Fibroblast of lung (primary cell): ENCODE data around the gene RPS21. TPM values are rescaled to one million over a fixed set of nuclear protein-coding genes. Genes with fewer than 3 reads are reported as not detected.

Experiments used
- DNase-seq, 2 donors: peaks; one replicate each; pipeline versions ENCODE4 v3.0.0 to v3.0.0-alpha.2; 2010; ENCODE audit warnings: low read depth in 2 of 2
- H2AFZ ChIP-seq: 2 replicates; pipeline ENCODE4 v1.5.1; 2012; ENCODE audit warnings: low read length, control low read depth, inconsistent platforms
- H3K27ac ChIP-seq: 2 replicates; pipeline ENCODE4 v1.5.1; 2011; ENCODE audit warnings: low read length, control low read depth; ENCODE audit not compliant: insufficient read depth
- H3K27me3 ChIP-seq: 2 replicates; pipeline ENCODE4 v1.5.1; 2011; ENCODE audit warnings: mild to moderate bottlenecking, low read length; ENCODE audit not compliant: control insufficient read depth, insufficient read depth
- H3K36me3 ChIP-seq: 2 replicates; pipeline ENCODE4 v1.5.1; 2011; ENCODE audit warnings: low read length; ENCODE audit not compliant: control insufficient read depth, insufficient read depth
- H3K4me1 ChIP-seq: 2 replicates; pipeline ENCODE4 v1.5.1; 2011; ENCODE audit warnings: low read length; ENCODE audit not compliant: control insufficient read depth, insufficient read depth; ENCODE audit errors: extremely low read depth
- H3K4me2 ChIP-seq: 2 replicates; pipeline ENCODE4 v1.5.1; 2011; ENCODE audit warnings: low read length, control low read depth; ENCODE audit not compliant: insufficient read depth; ENCODE audit errors: extremely low read depth
- H3K4me3 ChIP-seq, 4 experiments: fragments of 200-600 bp in 1 of 4; sonication (generic) in 1 of 4; replicated peaks in 1 of 4; 2 replicates each; pipeline ENCODE4 v1.5.1; 2011 to 2016; ENCODE audit warnings: low read length in 4 of 4, low read depth in 3 of 4, mild to moderate bottlenecking in 3 of 4, control low read depth in 2 of 4, inconsistent platforms in 1 of 4, mixed read lengths in 1 of 4; ENCODE audit not compliant: insufficient read depth in 1 of 4; ENCODE audit errors: control extremely low read depth in 1 of 4
- H3K79me2 ChIP-seq: 2 replicates; pipeline ENCODE4 v1.5.1; 2012; ENCODE audit warnings: mild to moderate bottlenecking, low read length, inconsistent platforms; ENCODE audit not compliant: control insufficient read depth, insufficient read depth
- H3K9ac ChIP-seq: 2 replicates; pipeline ENCODE4 v1.5.1; 2011; ENCODE audit warnings: mild to moderate bottlenecking, low read length, control low read depth; ENCODE audit not compliant: insufficient read depth
- H3K9me3 ChIP-seq: 2 replicates; pipeline ENCODE4 v1.5.1; 2012; ENCODE audit warnings: low read depth, low read length; ENCODE audit not compliant: control insufficient read depth, insufficient read depth
- H4K20me1 ChIP-seq: 2 replicates; pipeline ENCODE4 v1.5.1; 2011; ENCODE audit warnings: low read length; ENCODE audit not compliant: control insufficient read depth, insufficient read depth; ENCODE audit errors: extremely low read depth
- EZH2 ChIP-seq: IDR thresholded peaks from 2 replicates; pipeline ENCODE4 v1.5.1; 2012; ENCODE audit warnings: low read length, control low read depth, mild to moderate bottlenecking; ENCODE audit errors: missing control alignments
- polyA plus RNA-seq, 2 donors: library from polyadenylated mRNA; depleted of rRNA in 1 of 2; stranded (reverse) in 1 of 2; unstranded in 1 of 2; fragments of >200 nt; gene quantifications; 2 replicates each; pipeline ENCODE4 v1.2.1, GENCODE V29; 2011 to 2012; ENCODE audit warnings: missing spikeins in 1 of 2
- total RNA-seq: library from RNA; depleted of rRNA; stranded (reverse); fragments of >200 nt; gene quantifications from 2 replicates; pipeline ENCODE4 v1.2.1, GENCODE V29; 2014
- TF ChIP-seq, protein P1 (sequence below), 2 donors: IDR thresholded peaks in 1 of 2; conservative IDR thresholded peaks in 1 of 2; 1 replicate in 1 of 2; 2 replicates in 1 of 2; pipeline ENCODE4 v1.5.1; 2011 to 2012; ENCODE audit warnings: low read length in 2 of 2, control low read depth in 1 of 2, inconsistent platforms in 1 of 2, low read depth in 1 of 2, mild to moderate bottlenecking in 1 of 2

RPS21 gene
- total and polyA plus RNA-seq, 2 donors (not counting 1 experiment from before 2014, with no cell fraction given) = 867 to 2,081 TPM

DNA sequence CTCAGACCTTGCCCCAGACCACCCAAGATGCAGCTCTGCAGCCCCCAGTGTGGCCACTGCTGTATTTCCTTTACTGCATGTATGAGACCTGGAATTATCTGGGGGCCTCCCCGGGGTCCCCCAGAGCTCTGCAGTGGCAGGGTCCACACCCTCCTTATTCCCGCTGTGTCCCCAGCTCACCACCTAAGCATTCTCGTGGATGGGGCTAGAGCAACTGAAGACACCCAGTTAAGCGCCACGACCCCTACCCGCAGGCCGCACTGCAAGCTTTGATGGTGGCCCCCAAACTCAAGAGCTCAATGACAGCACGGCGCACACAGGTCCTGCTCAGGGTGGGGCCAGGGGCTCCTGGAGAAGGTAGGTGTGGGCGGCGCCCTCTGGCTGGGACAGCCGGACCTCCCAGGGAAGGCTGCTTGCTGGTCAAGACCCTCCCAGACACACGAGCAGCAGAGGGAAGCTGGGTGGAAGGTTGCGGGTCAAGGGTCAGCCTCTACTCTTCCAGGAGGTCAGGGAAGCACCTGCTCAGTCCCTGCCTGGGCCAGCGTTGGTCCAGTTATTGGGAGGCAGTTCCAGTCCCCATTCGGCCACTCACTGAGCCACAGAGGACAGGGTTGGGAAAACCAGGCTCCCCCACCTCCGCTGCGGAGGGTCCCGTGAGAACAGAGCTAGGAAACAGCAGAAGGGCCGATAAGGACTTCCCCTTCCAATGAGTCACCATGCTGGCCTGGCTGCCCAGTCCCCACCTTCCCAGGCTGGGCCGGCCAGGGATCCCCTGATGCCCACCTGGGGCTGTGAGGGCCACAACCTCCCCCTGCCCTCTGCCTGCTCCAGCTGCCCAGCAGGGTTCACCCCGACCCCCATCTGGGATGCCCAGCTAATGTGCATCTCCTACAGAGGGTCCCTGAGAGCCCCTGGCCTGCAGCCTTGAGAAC is 22.7 kb upstream of the RPS21 start:
- DNase-seq = peak in 1 of 2 donors; percentile 34
- H3K9me3 ChIP-seq = no peaks in the 10 kb centered on the region

GRCh38 chr20:62364911-62365736 is 21.8 kb upstream of the RPS21 start:
- peak overlapping the region; percentile 62 for H3K4me2 ChIP-seq
- TF ChIP-seq, protein P1, sequence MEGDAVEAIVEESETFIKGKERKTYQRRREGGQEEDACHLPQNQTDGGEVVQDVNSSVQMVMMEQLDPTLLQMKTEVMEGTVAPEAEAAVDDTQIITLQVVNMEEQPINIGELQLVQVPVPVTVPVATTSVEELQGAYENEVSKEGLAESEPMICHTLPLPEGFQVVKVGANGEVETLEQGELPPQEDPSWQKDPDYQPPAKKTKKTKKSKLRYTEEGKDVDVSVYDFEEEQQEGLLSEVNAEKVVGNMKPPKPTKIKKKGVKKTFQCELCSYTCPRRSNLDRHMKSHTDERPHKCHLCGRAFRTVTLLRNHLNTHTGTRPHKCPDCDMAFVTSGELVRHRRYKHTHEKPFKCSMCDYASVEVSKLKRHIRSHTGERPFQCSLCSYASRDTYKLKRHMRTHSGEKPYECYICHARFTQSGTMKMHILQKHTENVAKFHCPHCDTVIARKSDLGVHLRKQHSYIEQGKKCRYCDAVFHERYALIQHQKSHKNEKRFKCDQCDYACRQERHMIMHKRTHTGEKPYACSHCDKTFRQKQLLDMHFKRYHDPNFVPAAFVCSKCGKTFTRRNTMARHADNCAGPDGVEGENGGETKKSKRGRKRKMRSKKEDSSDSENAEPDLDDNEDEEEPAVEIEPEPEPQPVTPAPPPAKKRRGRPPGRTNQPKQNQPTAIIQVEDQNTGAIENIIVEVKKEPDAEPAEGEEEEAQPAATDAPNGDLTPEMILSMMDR (conservative IDR thresholded peaks at IDR 0.05 in 1 of 2, IDR thresholded peaks at IDR 0.05 in 1 of 2; ENCODE audit: low read depth in 1 of 2, low read length in 2 of 2) = no peak
- TF ChIP-seq EZH2 = no peak

More for the DNA sequence above, 22.7 kb upstream of the RPS21 start:
- no peak for TF ChIP-seq EZH2
- TF ChIP-seq, protein P1 (conservative IDR thresholded peaks at IDR 0.05 in 1 of 2, IDR thresholded peaks at IDR 0.05 in 1 of 2; ENCODE audit: low read depth in 1 of 2, low read length in 2 of 2) = no peak
- Histone ChIP-seq H3K9ac (no peak overlapping the region), H3K27ac (no peak overlapping the region), H2AFZ (no peak overlapping the region), H3K4me2 (no peak overlapping the region), H3K4me3 (peak overlapping the region in 1 of 4 experiments; percentile 82), H3K36me3 (peaks cover 5% of the 10 kb centered on the region), H4K20me1 (no peaks in the 10 kb centered on the region), H3K4me1 (peaks cover 17% of the 10 kb centered on the region), H3K79me2 (peaks cover 5% of the 10 kb centered on the region), H3K27me3 (no peaks in the 10 kb centered on the region)

DNA sequence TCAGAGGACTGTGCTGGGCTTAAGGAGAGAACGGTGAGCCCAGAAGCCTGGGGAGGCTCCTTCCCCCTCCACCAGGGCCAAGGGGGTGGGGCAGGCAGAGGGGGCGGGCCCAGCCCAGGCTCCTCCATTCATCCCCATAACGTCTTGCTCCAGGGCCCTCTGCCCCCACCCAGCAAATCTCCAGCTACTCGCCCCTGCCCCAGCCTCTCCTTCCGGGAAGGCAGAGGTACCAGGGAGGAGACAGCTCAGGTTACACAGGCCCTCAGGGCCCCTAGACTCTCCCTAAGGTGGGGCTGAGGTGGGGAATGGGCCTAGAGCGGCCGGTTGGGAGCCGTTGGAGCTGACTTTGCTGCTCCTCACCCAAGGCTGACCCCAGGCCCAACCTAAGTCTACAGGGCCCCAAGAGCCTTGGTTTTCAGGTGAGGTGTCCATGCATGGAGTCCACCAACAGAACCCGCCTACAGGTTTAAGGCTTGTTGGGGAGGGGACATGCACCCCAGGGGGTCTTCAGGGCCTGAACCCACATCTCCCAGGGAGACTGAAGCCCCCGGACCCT is 21.0 kb upstream of the RPS21 start:
- Histone ChIP-seq H3K36me3 (peaks cover 5% of the 10 kb centered on the region), H4K20me1 (no peaks in the 10 kb centered on the region), H3K9ac (no peak overlapping the region), H3K27ac (no peak overlapping the region), H3K4me2 (peak overlapping the region; percentile 64), H3K4me1 (peaks cover 33% of the 10 kb centered on the region), H2AFZ (no peak overlapping the region), H3K79me2 (peaks cover 5% of the 10 kb centered on the region), H3K9me3 (no peaks in the 10 kb centered on the region), H3K27me3 (no peaks in the 10 kb centered on the region), H3K4me3 (peak overlapping the region; percentile 48 to 85 (median 74))
- DNase-seq = no peak
- TF ChIP-seq, protein P1 (conservative IDR thresholded peaks at IDR 0.05 in 1 of 2, IDR thresholded peaks at IDR 0.05 in 1 of 2; ENCODE audit: low read depth in 1 of 2, low read length in 2 of 2) = no peak
- TF ChIP-seq EZH2 = no peak

More at GRCh38 chr20:62364911-62365736, 21.8 kb upstream of the RPS21 start:
- peak overlapping the region in 3 of 4 experiments; percentile 11 to 82 (median 65) for H3K4me3 ChIP-seq
- peaks cover 5% of the 10 kb centered on the region for H3K36me3 ChIP-seq
- no peak for DNase-seq
- no peak overlapping the region for H3K27ac ChIP-seq
- H2AFZ ChIP-seq = no peak overlapping the region
- peaks cover 5% of the 10 kb centered on the region for H3K79me2 ChIP-seq
- no peaks in the 10 kb centered on the region for H3K9me3 ChIP-seq
- H4K20me1 ChIP-seq = no peaks in the 10 kb centered on the region
- no peak overlapping the region for H3K9ac ChIP-seq
- H3K4me1 ChIP-seq = peaks cover 26% of the 10 kb centered on the region
- H3K27me3 ChIP-seq = no peaks in the 10 kb centered on the region
